ENCODE measurements around the gene CAB39. TPM values are rescaled to one million over a fixed set of nuclear protein-coding genes. Genes with fewer than 3 reads are reported as not detected.

The CAB39 gene
- total and polyA plus RNA-seq, 2 of the 8 experiments (the other 6 are each of a cell fraction or from before 2014, with no cell fraction given), result 16.4 to 50.5 TPM

DNA sequence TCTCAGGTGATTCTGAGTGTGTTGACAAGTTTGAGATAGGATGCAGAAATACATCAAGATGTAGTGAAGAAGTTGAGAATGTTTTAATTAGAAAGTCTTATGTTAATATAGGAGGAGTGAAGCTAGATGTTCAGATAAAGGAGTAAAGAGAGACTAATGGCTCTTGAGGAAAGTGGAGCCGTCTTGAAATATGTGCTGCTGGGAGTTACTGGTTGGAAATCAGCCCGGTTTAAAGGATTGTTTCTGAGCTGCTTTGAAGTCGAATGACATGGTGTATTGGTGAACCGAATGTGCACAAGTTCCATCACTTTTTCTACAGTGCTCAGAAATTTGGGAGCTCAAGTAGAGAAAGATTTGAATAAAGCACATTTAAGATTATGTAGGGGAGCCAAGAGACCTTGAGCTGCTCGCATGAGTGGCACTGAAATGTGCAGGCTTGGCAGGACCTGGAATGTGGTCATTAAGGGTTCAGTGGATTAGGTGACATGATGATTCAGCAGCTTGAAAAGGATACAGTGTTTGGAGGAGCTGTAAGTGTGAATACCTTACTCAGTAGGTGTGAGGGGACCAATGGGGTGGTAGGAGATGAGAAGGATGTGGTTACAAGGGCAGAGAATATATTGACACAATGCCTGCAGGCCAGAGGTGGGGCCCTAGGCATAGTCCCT lies 68.6 kb downstream of the CAB39 start:
- Histone ChIP-seq H2AFZ (ENCODE audit: low read length) (no peak overlapping the region), H3K9ac (replicated peaks in 1 of 4; ENCODE audit: extremely low read depth in 1 of 4, low read depth in 3 of 4, low read length in 3 of 4) (no peak overlapping the region), H3K56ac (replicated peaks; ENCODE audit: insufficient read length, low read depth, low read length) (no peak overlapping the region), H2BK20ac (ENCODE audit: low read length) (no peak overlapping the region), H2AK5ac (ENCODE audit: low read depth, low read length) (no peak overlapping the region), H3K4ac (replicated peaks; ENCODE audit: insufficient read length, low read depth, low read length) (no peak overlapping the region), H3K4me3 (ENCODE audit: extremely low read depth in 1 of 4, insufficient read depth in 2 of 4, low read depth in 3 of 4, low read length in 4 of 4) (no peak overlapping the region), H3K27me3 (replicated peaks in 1 of 4; ENCODE audit: control insufficient read depth in 3 of 4, extremely low read depth in 1 of 4, insufficient read depth in 3 of 4, low read length in 3 of 4) (no peaks in the 10 kb centered on the region), H3K79me2 (ENCODE audit: control insufficient read depth in 1 of 2, insufficient read depth in 2 of 2, low read length in 2 of 2) (peaks cover 0 to 43% of the 10 kb centered on the region in 2 experiments; a peak in 2 of 4 replicates), H3K79me1 (ENCODE audit: low read depth, low read length) (peaks cover 4% of the 10 kb centered on the region; the same call in 1 of the 2 replicates), H3K14ac (ENCODE audit: insufficient read length) (no peak overlapping the region), H3K36me3 (ENCODE audit: control insufficient read depth in 2 of 4, insufficient read depth in 4 of 4, low read length in 3 of 4) (0 out of 8 replicates have a peak, but pooled peaks cover 0 to 4% (median 0%) of the 10 kb centered on the region in 4 experiments), H4K5ac (ENCODE audit: insufficient read length, low read depth, low read length) (no peak overlapping the region), H4K91ac (replicated peaks; ENCODE audit: insufficient read length, low read length) (no peak overlapping the region), H3K4me2 (ENCODE audit: insufficient read depth in 1 of 2, low read depth in 2 of 2, low read length in 2 of 2) (no peak overlapping the region), H2BK120ac (replicated peaks; ENCODE audit: low read depth, low read length) (no peak overlapping the region), H2BK5ac (ENCODE audit: low read depth, low read length) (no peak overlapping the region), H3K9me3 (ENCODE audit: insufficient read depth in 2 of 2, low read depth in 1 of 2, low read length in 1 of 2) (no peaks in the 10 kb centered on the region), H4K8ac (ENCODE audit: extremely low read depth, insufficient read depth, low read length) (no peak overlapping the region), H4K20me1 (replicated peaks in 1 of 2; ENCODE audit: control insufficient read depth in 1 of 2, insufficient read depth in 2 of 2, low read length in 2 of 2) (peaks cover 0 to 1% of the 10 kb centered on the region in 2 experiments), H3K18ac (ENCODE audit: extremely low read depth, low read length) (no peak overlapping the region), H3K23ac (ENCODE audit: insufficient read length) (no peak overlapping the region), H3K23me2 (ENCODE audit: low read depth, low read length) (no peaks in the 10 kb centered on the region), H2BK15ac (ENCODE audit: low read length) (no peak overlapping the region), H3K27ac (ENCODE audit: low read depth, low read length) (no peak overlapping the region), H3K4me1 (replicated peaks in 1 of 4; ENCODE audit: control insufficient read depth in 3 of 4, insufficient read depth in 4 of 4, low read length in 3 of 4) (peaks cover 0 to 4% (median under 1%) of the 10 kb centered on the region in 4 experiments; a peak in 4 of 7 replicates), H2BK12ac (ENCODE audit: low read depth, low read length) (no peak overlapping the region)
- no peak for DNase-seq (ENCODE audit: low read depth in 1 of 2, low spot score in 2 of 2)
- ChIA-PET CTCF (ENCODE audit: partially characterized antibody) (interaction anchor here (0.7 to 2.9 kb wide), 7 partner anchors 8 to 204 kb away, joined by 3 to 10 read pairs (median 4); no protein-coding TSS in a partner anchor), POLR2A (ENCODE audit: partially characterized antibody) (interaction anchor here (0.8 kb wide), 1 partner anchor 12 kb away, joined by 3 read pairs; no protein-coding TSS in a partner anchor)
- 85% methylated on average over 5 of the region's 5 CpGs; no CpG with 5 or more reads in 1 of the 2 experiments for WGBS, 2 experiments (ENCODE audit: extremely low coverage in 1 of 2, insufficient coverage in 1 of 2, insufficient read length in 1 of 2, insufficient replicate concordance in 2 of 2, low coverage in 1 of 2, low lambda C conversion rate in 2 of 2, missing lambda C conversion rate in 1 of 2)
- no peak for FAIRE-seq
- TF ChIP-seq, protein P1, sequence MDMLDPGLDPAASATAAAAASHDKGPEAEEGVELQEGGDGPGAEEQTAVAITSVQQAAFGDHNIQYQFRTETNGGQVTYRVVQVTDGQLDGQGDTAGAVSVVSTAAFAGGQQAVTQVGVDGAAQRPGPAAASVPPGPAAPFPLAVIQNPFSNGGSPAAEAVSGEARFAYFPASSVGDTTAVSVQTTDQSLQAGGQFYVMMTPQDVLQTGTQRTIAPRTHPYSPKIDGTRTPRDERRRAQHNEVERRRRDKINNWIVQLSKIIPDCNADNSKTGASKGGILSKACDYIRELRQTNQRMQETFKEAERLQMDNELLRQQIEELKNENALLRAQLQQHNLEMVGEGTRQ (IDR thresholded peaks at IDR 0.05; ENCODE audit: low read length), result no peak
- TF ChIP-seq E2F6 (IDR thresholded peaks at IDR 0.05), result no peak
- no peak for TF ChIP-seq RAD21 (IDR thresholded peaks at IDR 0.05 in 1 of 2, conservative IDR thresholded peaks at IDR 0.05 in 1 of 2; ENCODE audit: low read depth in 2 of 2, low read length in 2 of 2)
- TF ChIP-seq HDAC2 (IDR thresholded peaks at IDR 0.05; ENCODE audit: borderline replicate concordance in 1 of 2, low read depth in 2 of 2, low read length in 2 of 2), result no peak

Data from H1 (cell line).